ENCODE data around the gene MLLT1. TPM values are rescaled to one million over a fixed set of nuclear protein-coding genes. Genes with fewer than 3 reads are reported as not detected.

Gene MLLT1
- total RNA-seq, 2 donors from 2014 or later, result 16.3 to 23.7 TPM

DNA sequence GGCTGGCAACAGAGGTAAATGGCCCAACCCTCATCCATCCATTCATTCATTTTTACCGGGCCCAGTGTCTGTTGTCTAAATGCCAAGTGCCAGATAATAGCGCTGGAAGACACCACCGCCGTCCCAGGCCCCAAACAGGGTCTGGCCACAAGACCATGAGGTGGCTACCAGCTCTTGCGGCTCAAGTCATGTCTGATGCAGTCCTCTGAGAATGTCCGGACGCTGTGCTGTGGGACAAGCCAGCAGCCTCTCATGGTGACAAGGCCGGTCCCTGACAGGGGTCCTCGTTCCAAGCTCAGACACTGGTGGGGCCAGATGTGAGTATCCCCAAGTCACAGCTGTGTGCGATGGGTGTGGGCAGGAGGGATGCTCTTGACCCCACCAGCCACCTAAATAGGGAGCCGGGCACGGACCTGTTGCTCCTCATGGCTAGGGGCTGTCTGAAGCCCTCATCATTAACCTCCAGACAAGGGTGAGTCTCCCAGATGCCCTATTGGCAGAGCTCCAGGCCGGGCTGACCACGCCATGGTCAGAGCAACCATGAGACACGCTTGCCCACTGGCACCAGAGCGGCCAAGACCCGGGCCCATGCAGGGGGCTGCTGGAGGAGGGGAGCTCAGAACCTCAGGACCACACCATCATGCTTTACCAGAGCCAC lies 58.4 kb downstream of the MLLT1 start:
- H3K27me3 ChIP-seq, result no peaks in the 10 kb centered on the region
- no peak for TF ChIP-seq POLR2A (IDR thresholded peaks at IDR 0.05)
- TF ChIP-seq, protein P1, sequence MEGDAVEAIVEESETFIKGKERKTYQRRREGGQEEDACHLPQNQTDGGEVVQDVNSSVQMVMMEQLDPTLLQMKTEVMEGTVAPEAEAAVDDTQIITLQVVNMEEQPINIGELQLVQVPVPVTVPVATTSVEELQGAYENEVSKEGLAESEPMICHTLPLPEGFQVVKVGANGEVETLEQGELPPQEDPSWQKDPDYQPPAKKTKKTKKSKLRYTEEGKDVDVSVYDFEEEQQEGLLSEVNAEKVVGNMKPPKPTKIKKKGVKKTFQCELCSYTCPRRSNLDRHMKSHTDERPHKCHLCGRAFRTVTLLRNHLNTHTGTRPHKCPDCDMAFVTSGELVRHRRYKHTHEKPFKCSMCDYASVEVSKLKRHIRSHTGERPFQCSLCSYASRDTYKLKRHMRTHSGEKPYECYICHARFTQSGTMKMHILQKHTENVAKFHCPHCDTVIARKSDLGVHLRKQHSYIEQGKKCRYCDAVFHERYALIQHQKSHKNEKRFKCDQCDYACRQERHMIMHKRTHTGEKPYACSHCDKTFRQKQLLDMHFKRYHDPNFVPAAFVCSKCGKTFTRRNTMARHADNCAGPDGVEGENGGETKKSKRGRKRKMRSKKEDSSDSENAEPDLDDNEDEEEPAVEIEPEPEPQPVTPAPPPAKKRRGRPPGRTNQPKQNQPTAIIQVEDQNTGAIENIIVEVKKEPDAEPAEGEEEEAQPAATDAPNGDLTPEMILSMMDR (IDR thresholded peaks at IDR 0.05), result no peak
- intact Hi-C loops (cut with DNase I), result no loop called here
- no peaks in the 10 kb centered on the region for H3K9me3 ChIP-seq
- peak in 1 of 4 donors; percentile 16 for DNase-seq
- no peak overlapping the region for H3K4me3 ChIP-seq
- ATAC-seq, result no peak
- WGBS, 2 donors, result 71 to 92% methylated on average over 1 to 17 of the region's 17 CpGs
- H3K36me3 ChIP-seq (replicated peaks in 1 of 2; ENCODE audit: insufficient read depth in 1 of 2, low read depth in 2 of 2), result peaks cover 0 to 3% of the 10 kb centered on the region in 2 donors
- no peak overlapping the region for H3K27ac ChIP-seq
- H3K4me1 ChIP-seq, result peaks cover 21% of the 10 kb centered on the region

DNA sequence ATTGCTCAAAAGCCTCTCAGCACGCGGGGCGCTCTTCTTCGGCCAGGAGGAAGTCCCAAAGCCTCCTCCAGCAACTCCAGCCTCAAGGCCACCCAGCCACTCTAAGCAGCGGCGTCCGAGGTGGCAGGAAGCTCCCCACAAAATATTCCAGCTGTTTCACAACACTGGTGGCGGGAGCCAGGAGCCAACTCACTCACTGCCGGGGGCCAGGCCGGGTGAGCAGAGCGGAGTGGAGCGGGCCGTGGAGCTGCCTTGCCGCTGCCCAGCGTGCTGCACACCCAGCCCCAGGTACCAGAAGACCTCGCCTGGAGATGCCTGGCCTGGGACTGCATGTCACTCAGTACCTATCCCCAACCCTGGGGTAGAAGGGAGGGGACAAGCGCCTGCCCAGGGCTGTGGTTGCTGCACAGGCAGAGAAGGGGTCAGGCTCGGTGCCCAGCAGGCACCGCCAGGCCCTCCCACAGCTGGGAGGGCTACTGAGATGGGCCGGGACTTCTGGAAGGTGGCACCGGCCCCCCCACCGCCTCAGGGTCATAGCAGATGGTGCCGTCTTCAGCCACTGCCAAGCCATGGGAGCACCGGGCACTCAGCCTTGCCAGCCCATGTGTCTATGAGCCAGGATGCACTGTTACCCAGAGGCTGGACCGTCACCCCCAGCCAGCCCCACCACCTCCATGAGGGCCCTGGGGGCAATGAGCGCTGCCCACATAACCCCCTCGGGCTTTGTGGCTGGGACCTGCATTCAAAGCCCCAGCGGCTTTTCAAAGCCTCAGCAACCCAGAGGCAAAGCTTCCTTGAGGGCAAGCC lies 59.2 kb downstream of the MLLT1 start:
- Histone ChIP-seq H3K36me3 (replicated peaks in 1 of 2; ENCODE audit: insufficient read depth in 1 of 2, low read depth in 2 of 2) (peaks cover 0 to 2% of the 10 kb centered on the region in 2 donors), H3K27me3 (no peaks in the 10 kb centered on the region), H3K4me1 (peaks cover 21% of the 10 kb centered on the region), H3K9me3 (no peaks in the 10 kb centered on the region), H3K4me3 (no peak overlapping the region), H3K27ac (peak overlapping the region in 1 of 4 donors; percentile 25)
- ATAC-seq (peak; percentile 9), DNase-seq (peak in 3 of 4 donors; percentile 31 to 35 (median 33))
- TF ChIP-seq POLR2A (IDR thresholded peaks at IDR 0.05), result no peak
- TF ChIP-seq, protein P1 (IDR thresholded peaks at IDR 0.05), result no peak
- WGBS, 2 donors, result 77% methylated on average over 24 of the region's 28 CpGs; no CpG with 5 or more reads in 1 of the 2 donors
- intact Hi-C loops (cut with DNase I), result no loop called here

DNA sequence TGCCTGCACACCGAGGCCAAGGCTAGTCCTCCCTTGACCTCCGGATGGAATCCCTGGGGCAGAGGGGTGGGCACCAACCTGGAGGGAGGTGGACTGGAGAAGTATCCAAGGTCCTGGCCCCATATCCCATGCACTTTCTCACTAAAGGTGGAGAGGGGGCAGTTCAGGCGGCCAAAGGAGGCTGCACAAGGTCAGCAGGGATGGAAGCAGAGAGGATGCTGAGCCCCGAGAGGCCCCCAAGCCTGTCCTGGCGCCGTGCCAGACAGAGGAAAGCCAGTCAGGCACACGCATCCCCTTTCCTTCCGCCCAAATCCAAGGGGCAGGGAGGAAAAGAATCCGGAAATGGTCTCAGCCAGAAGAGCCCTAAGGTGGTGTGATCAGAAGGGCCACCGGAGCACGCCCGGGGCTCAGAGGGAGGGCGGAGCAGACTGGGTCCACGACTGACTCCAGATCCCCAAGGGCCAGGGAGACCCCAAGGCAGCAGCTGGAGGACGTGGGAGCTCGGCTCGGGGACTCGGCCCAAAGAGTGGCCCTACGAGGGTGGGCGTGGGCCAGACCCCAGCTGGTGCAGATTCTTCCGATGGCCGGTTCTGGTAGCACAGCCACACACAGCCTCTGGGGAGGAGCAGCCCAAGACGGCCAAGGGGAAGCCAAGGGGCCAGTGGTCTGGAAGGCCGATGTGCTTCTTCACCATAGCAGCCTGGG lies 60.0 kb downstream of the MLLT1 start:
- DNase-seq (no peak), ATAC-seq (no peak)
- peak overlapping the region in 2 of 4 donors; percentile 5 to 25 for H3K27ac ChIP-seq
- no peaks in the 10 kb centered on the region for H3K9me3 ChIP-seq
- H3K4me1 ChIP-seq, result peaks cover 21% of the 10 kb centered on the region
- no peak for TF ChIP-seq POLR2A (IDR thresholded peaks at IDR 0.05)
- TF ChIP-seq, protein P1 (IDR thresholded peaks at IDR 0.05), result no peak
- H3K36me3 ChIP-seq (replicated peaks in 1 of 2; ENCODE audit: insufficient read depth in 1 of 2, low read depth in 2 of 2), result peaks cover 0 to 2% of the 10 kb centered on the region in 2 donors
- 60 to 98% methylated on average over 8 to 24 of the region's 24 CpGs for WGBS, 2 donors
- H3K27me3 ChIP-seq, result no peaks in the 10 kb centered on the region
- intact Hi-C loops (cut with DNase I), result loop anchor here (5.0 kb wide), 1 partner anchor 78 kb away; no protein-coding TSS in a partner anchor
- H3K4me3 ChIP-seq, result no peak overlapping the region

DNA sequence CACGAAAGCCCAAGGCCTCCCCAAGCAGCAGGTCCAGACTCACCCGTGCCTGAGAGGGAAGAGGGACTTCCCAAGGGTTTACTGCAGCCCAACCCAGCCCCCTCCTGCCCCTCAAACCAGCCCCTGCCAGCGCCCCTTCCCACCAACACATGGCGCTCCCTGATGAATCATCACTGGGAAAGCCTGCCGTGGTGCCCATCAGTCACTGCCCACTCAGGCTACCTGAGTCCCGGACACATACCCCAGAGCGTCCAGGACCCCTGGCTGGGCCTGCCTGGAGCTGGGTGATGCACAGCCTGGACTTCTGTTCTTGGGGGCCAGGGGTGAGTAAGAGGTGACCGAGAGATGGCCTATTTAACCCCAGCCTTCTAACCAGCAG lies 60.6 kb downstream of the MLLT1 start:
- WGBS, 2 donors, result 57 to 80% methylated on average over 1 to 6 of the region's 8 CpGs
- H3K4me3 ChIP-seq, result no peak overlapping the region
- no peak for ATAC-seq
- H3K27ac ChIP-seq, result peak overlapping the region in 1 of 4 donors; percentile 5
- no peak for DNase-seq
- peaks cover 0 to 2% of the 10 kb centered on the region in 2 donors for H3K36me3 ChIP-seq (replicated peaks in 1 of 2; ENCODE audit: insufficient read depth in 1 of 2, low read depth in 2 of 2)
- no peaks in the 10 kb centered on the region for H3K27me3 ChIP-seq
- intact Hi-C loops (cut with DNase I), result loop anchor here (5.0 kb wide), 1 partner anchor 78 kb away; no protein-coding TSS in a partner anchor
- peaks cover 20% of the 10 kb centered on the region for H3K4me1 ChIP-seq
- TF ChIP-seq, protein P1 (IDR thresholded peaks at IDR 0.05), result no peak
- no peak for TF ChIP-seq POLR2A (IDR thresholded peaks at IDR 0.05)
- no peaks in the 10 kb centered on the region for H3K9me3 ChIP-seq
